Adrenal gland (tissue), 5 donors: Measurements from ENCODE around the gene ERVK3-1.

Source experiments
- CTCF ChIP-seq, 6 experiments: fragments of 450-650 bp in 4 of 6; fragments of 200-600 bp in 2 of 6; sonication (generic) in 1 of 6; IDR thresholded peaks; 1 replicate in 5 of 6; 2 replicates in 1 of 6; pipeline versions ENCODE4 v1.5.1 to v1.8.0; 2016 to 2021; ENCODE audit warnings: antibody characterized with exemption in 6 of 6, mild to moderate bottlenecking in 2 of 6, moderate library complexity in 1 of 6
- POLR2A ChIP-seq, 2 donors: fragments of 450-650 bp; IDR thresholded peaks; one replicate each; pipeline ENCODE4 v1.6.1; 2017; ENCODE audit warnings: antibody characterized with exemption in 2 of 2, mild to moderate bottlenecking in 2 of 2, moderate library complexity in 1 of 2
- donor health status: DM: no; HTN: no; CAD: no.

- TF ChIP-seq POLR2A (IDR thresholded peaks at IDR 0.05) (no peak), CTCF (IDR thresholded peaks at IDR 0.05) (no peak)
These were observed 49.4 kb downstream of the ERVK3-1 start for GRCh38 chr19:58354478-58355030.
